Kidney (tissue), 22 donors: ENCODE measurements around the gene CHD2. TPM values are rescaled to one million over a fixed set of nuclear protein-coding genes. Genes with fewer than 3 reads are reported as not detected.

Source experiments
- DNase-seq, 5 donors: peaks; one replicate each; pipeline ENCODE4 v3.0.0-alpha.2; 2013 to 2020
- FAIRE-seq: peaks from 2 replicates; lab custom pipeline; 2012; peaks lifted over from hg19 to GRCh38; lab: Jason Lieb, UNC
- H3K27ac ChIP-seq, 2 donors: one replicate each; pipeline ENCODE4 v1.7.0; 2013; ENCODE audit warnings: low read depth in 2 of 2, low read length in 2 of 2, inconsistent platforms in 1 of 2
- H3K27me3 ChIP-seq: one replicate; pipeline ENCODE4 v1.7.1; 2013; ENCODE audit warnings: low read length, inconsistent platforms; ENCODE audit not compliant: control insufficient read depth, insufficient read depth
- H3K36me3 ChIP-seq, 3 donors: one replicate each; pipeline versions ENCODE4 v1.7.0 to v1.7.1; 2013; ENCODE audit warnings: low read length in 3 of 3, control low read depth in 1 of 3, inconsistent platforms in 1 of 3; ENCODE audit not compliant: insufficient read depth in 3 of 3, control insufficient read depth in 2 of 3
- H3K4me1 ChIP-seq, 3 donors: one replicate each; pipeline versions ENCODE4 v1.7.0 to v1.7.1; 2013; ENCODE audit warnings: low read length in 3 of 3, inconsistent platforms in 1 of 3, low read depth in 1 of 3; ENCODE audit not compliant: control insufficient read depth in 2 of 3, insufficient read depth in 2 of 3
- H3K4me3 ChIP-seq, 3 donors: one replicate each; pipeline versions ENCODE4 v1.7.0 to v1.8.1; 2013; ENCODE audit warnings: low read length in 3 of 3, control low read depth in 1 of 3, inconsistent platforms in 1 of 3
- H3K9ac ChIP-seq, 3 donors: one replicate each; pipeline versions ENCODE4 v1.7.0 to v1.7.1; 2013; ENCODE audit warnings: low read length in 3 of 3, control low read depth in 1 of 3, inconsistent platforms in 1 of 3
- H3K9me3 ChIP-seq, 3 donors: one replicate each; pipeline versions ENCODE4 v1.7.0 to v1.7.1; 2013; ENCODE audit warnings: low read length in 3 of 3, control low read depth in 1 of 3, inconsistent platforms in 1 of 3; ENCODE audit not compliant: control insufficient read depth in 2 of 3, insufficient read depth in 1 of 3
- intact Hi-C: fragments of 100-400 bp; cut with DNase I; formaldehyde crosslinking; loops from one replicate; pipeline ENCODE4 v1.11.1; 2022
- long read RNA-seq, 10 donors: library from polyadenylated mRNA in 1 of 10; unstranded in 1 of 10; transcript quantifications; one replicate each; pipeline ENCODE4 v2.0.0 and lab custom pipeline, GENCODE V29; 2021 to 2026
- polyA plus RNA-seq: library from polyadenylated mRNA; stranded (reverse); fragments of 350-450 nt; fragmentation: Illumina TruSeq; extraction: RNeasy Lipid Tissue Mini Kit (QIAGEN cat#74804); gene quantifications from one replicate; pipeline ENCODE4 v1.2.3, GENCODE V29; 2014; ENCODE audit warnings: low read depth, low replicate concordance; ENCODE audit not compliant: insufficient read depth
- total RNA-seq: library from RNA; stranded (reverse); fragmentation: NEBNext Ultra II Directional; extraction: Animal tissue kit (Norgen Biotek cat#: 25700); gene quantifications from one replicate; pipeline ENCODE4 v1.2.1, GENCODE V29; 2021
- TF ChIP-seq, protein P1 (sequence below): IDR thresholded peaks from 3 replicates; pipeline ENCODE4 v1.5.1; 2012; ENCODE audit warnings: mild to moderate bottlenecking, moderate library complexity, borderline replicate concordance; ENCODE audit not compliant: insufficient read depth; ENCODE audit errors: extremely low read depth
- donor health status: control.
- donor health status: control.
- donor health status: control.
- donor health status: control.
- donor health status: control.
- donor health status: DM: yes; HTN: yes; CAD: no.
- donor health status: Normal renal cell carcinoma (clear cell type).

The CHD2 gene
- total RNA-seq, result 137 TPM
- 22.5 TPM for polyA plus RNA-seq
- long read RNA-seq, donor 1, transcript CHD2-212 (2 exons, 1,740 nt), result major isoform, 5 of 6 reads
- long read RNA-seq, donor 1, partial matches to known transcripts, result 0 of 6 reads
- long read RNA-seq, donor 1, other reads (novel, unspliced or antisense), result 0 of 6 reads
- long read RNA-seq, donor 2, partial matches to known transcripts, result 9 of 14 reads
- long read RNA-seq, donor 2, other reads (novel, unspliced or antisense), result 0 of 14 reads
- long read RNA-seq, donor 3, transcript CHD2-212 (2 exons, 1,740 nt), result major isoform, 12 of 47 reads
- long read RNA-seq, donor 3, partial matches to known transcripts, result 34 of 47 reads
- long read RNA-seq, donor 3, other reads (novel, unspliced or antisense), result 0 of 47 reads
- long read RNA-seq, donor 4, partial matches to known transcripts, result 9 of 12 reads
- long read RNA-seq, donor 4, other reads (novel, unspliced or antisense), result 0 of 12 reads
- long read RNA-seq, donor 5, result 0 reads
- long read RNA-seq, donor 6, partial matches to known transcripts, result 15 of 18 reads
- long read RNA-seq, donor 6, other reads (novel, unspliced or antisense), result 0 of 18 reads
- long read RNA-seq, donor 7, transcript CHD2-202 (13 exons, 2,221 nt), result major isoform, 5 of 45 reads
- long read RNA-seq, donor 7, partial matches to known transcripts, result 12 of 45 reads
- long read RNA-seq, donor 7, other reads (novel, unspliced or antisense), result 27 of 45 reads
- long read RNA-seq, donor 8, transcript CHD2-212 (2 exons, 1,740 nt), result major isoform, 5 of 5 reads
- long read RNA-seq, donor 8, partial matches to known transcripts, result 0 of 5 reads
- long read RNA-seq, donor 8, other reads (novel, unspliced or antisense), result 0 of 5 reads
- long read RNA-seq, donor 9, transcript CHD2-212 (2 exons, 1,740 nt), result major isoform, 5 of 5 reads
- long read RNA-seq, donor 9, partial matches to known transcripts, result 0 of 5 reads
- long read RNA-seq, donor 9, other reads (novel, unspliced or antisense), result 0 of 5 reads
- long read RNA-seq, donor 10, transcript CHD2-212 (2 exons, 1,740 nt), result major isoform, 7 of 30 reads
- long read RNA-seq, donor 10, partial matches to known transcripts, result 20 of 30 reads
- long read RNA-seq, donor 10, other reads (novel, unspliced or antisense), result 0 of 30 reads

- H3K9me3 ChIP-seq, result no peaks in the 10 kb centered on the region
- peak within 1 kb of the TSS; percentile 83 to 100 (median 97) for H3K9ac ChIP-seq
- FAIRE-seq (peak; percentile 17), DNase-seq (peak in 4 of 5 donors; percentile 86 to 94 (median 90))
- peak within 1 kb of the TSS; percentile 96 to 98 for H3K27ac ChIP-seq
- H3K36me3 ChIP-seq, result peaks cover 2 to 16% (median 13%) of the 10 kb centered on the region in 3 donors
- peaks cover 0 to 16% (median under 1%) of the 10 kb centered on the region in 3 donors for H3K4me1 ChIP-seq
- no peaks in the 10 kb centered on the region for H3K27me3 ChIP-seq
- intact Hi-C loops, result no loop called here
- TF ChIP-seq, protein P1, sequence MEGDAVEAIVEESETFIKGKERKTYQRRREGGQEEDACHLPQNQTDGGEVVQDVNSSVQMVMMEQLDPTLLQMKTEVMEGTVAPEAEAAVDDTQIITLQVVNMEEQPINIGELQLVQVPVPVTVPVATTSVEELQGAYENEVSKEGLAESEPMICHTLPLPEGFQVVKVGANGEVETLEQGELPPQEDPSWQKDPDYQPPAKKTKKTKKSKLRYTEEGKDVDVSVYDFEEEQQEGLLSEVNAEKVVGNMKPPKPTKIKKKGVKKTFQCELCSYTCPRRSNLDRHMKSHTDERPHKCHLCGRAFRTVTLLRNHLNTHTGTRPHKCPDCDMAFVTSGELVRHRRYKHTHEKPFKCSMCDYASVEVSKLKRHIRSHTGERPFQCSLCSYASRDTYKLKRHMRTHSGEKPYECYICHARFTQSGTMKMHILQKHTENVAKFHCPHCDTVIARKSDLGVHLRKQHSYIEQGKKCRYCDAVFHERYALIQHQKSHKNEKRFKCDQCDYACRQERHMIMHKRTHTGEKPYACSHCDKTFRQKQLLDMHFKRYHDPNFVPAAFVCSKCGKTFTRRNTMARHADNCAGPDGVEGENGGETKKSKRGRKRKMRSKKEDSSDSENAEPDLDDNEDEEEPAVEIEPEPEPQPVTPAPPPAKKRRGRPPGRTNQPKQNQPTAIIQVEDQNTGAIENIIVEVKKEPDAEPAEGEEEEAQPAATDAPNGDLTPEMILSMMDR, result no peak
- H3K4me3 ChIP-seq, result peak within 1 kb of the TSS; percentile 80 to 90 (median 90)
Measured at GRCh38 chr15:92899948-92900730, at the start of gene CHD2. CHD2 (plus strand) TSS chr15:92900324; CDS start chr15:92901238, 914 bp downstream.

DNA sequence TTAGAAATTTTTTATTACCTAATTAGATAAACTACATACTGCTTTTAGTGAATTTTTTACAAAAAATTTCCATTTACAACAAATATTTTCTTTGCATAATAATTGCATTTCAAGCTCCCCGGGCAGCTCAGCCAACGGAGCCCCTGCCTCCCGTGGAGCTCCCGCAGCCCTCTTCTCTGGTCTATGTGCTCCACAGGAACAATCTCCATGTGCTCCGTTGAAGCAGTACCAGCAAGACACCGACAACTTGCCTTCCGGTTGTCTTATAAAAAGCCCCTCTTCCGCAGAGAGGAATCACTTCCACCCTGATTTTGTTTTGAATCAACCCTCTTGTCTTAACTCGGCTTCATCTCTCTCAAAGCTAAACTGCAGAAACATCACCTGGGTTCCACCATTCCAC lies 46.9 kb upstream of the CHD2 start:
- Histone ChIP-seq H3K4me1 (peaks cover 0 to 4% (median 0%) of the 10 kb centered on the region in 3 donors), H3K9me3 (no peaks in the 10 kb centered on the region), H3K36me3 (no peaks in the 10 kb centered on the region), H3K27me3 (no peaks in the 10 kb centered on the region), H3K4me3 (no peak overlapping the region), H3K9ac (no peak overlapping the region), H3K27ac (no peak overlapping the region)
- no peak for FAIRE-seq
- TF ChIP-seq, protein P1, result no peak
- no peak for DNase-seq
- intact Hi-C loops, result no loop called here

- DNase-seq (no peak), FAIRE-seq (no peak)
- Histone ChIP-seq H3K9me3 (peaks cover 0 to 4% (median 0%) of the 10 kb centered on the region in 3 donors), H3K27me3 (no peaks in the 10 kb centered on the region), H3K4me3 (no peak overlapping the region), H3K9ac (no peak overlapping the region), H3K27ac (no peak overlapping the region), H3K36me3 (no peaks in the 10 kb centered on the region), H3K4me1 (peaks cover 0 to 4% (median 0%) of the 10 kb centered on the region in 3 donors)
- intact Hi-C loops, result no loop called here
- TF ChIP-seq, protein P1, result no peak
Measured at GRCh38 chr15:92861742-92862141, 38.4 kb upstream of the CHD2 start.
